Activated effector memory CD4-positive, alpha-beta T cell treated with anti-CD3 and anti-CD28 coated beads, Interleukin-2, amount 50 U/mL, for 16 hours (primary cell): Measurements from ENCODE around the gene FAM171A1.
"Not testable (repeated sequence)": the region's sequence is repeated elsewhere in the genome, so short reads cannot be mapped to it uniquely, and the experiment has no call there.

ENCODE experiments used
- DNase-seq: peaks from one replicate; pipeline ENCODE4 v3.0.0-alpha.2; 2020

Gene FAM171A1

GRCh38 chr10:15341502-15342128 lies 29.5 kb downstream of the FAM171A1 start:
- DNase-seq: no peak

GRCh38 chr10:15339892-15340291 lies 31.2 kb downstream of the FAM171A1 start:
- DNase-seq: no peak

GRCh38 chr10:15337441-15337923 lies 33.6 kb downstream of the FAM171A1 start:
- DNase-seq: not testable (repeated sequence)

GRCh38 chr10:15336211-15336610 lies 34.9 kb downstream of the FAM171A1 start:
- DNase-seq: no peak

- no peak for DNase-seq
Measured at GRCh38 chr10:15335508-15335907, 35.6 kb downstream of the FAM171A1 start.

- DNase-seq: no peak
Measured at GRCh38 chr10:15334650-15335323, 36.3 kb downstream of the FAM171A1 start.

GRCh38 chr10:15333909-15334649 lies 37.0 kb downstream of the FAM171A1 start:
- DNase-seq: no peak

GRCh38 chr10:15333181-15333580 lies 37.9 kb downstream of the FAM171A1 start:
- not testable (repeated sequence) for DNase-seq

- DNase-seq: no peak
Measured at GRCh38 chr10:15331461-15331860, 39.6 kb downstream of the FAM171A1 start.

GRCh38 chr10:15329437-15329836 lies 41.7 kb downstream of the FAM171A1 start:
- no peak for DNase-seq

- no peak for DNase-seq
Measured at GRCh38 chr10:15325944-15326284, 45.2 kb downstream of the FAM171A1 start.

GRCh38 chr10:15325243-15325943 lies 45.7 kb downstream of the FAM171A1 start:
- DNase-seq: no peak

GRCh38 chr10:15324611-15325010 lies 46.5 kb downstream of the FAM171A1 start:
- no peak for DNase-seq

GRCh38 chr10:15324113-15324512 lies 47.0 kb downstream of the FAM171A1 start:
- DNase-seq: no peak

- no peak for DNase-seq
Measured at GRCh38 chr10:15322356-15322755, 48.7 kb downstream of the FAM171A1 start.

- no peak for DNase-seq
Measured at GRCh38 chr10:15321431-15322341, 49.4 kb downstream of the FAM171A1 start.

GRCh38 chr10:15320522-15321203 lies 50.4 kb downstream of the FAM171A1 start:
- no peak for DNase-seq

- DNase-seq: no peak
Measured at GRCh38 chr10:15320118-15320517, 51.0 kb downstream of the FAM171A1 start.

GRCh38 chr10:15316871-15317464 lies 54.1 kb downstream of the FAM171A1 start:
- no peak for DNase-seq

GRCh38 chr10:15316145-15316544 lies 54.9 kb downstream of the FAM171A1 start:
- DNase-seq: no peak

GRCh38 chr10:15315286-15315685 lies 55.8 kb downstream of the FAM171A1 start:
- no peak for DNase-seq
